PC-9 (cell line): ENCODE data around the gene ARHGEF3. TPM values are rescaled to one million over a fixed set of nuclear protein-coding genes. Genes with fewer than 3 reads are reported as not detected.

Experiments
- BruUV-seq: library from RNA; stranded (reverse); fragments of 400-500 nt; replicated peaks from 2 replicates; lab custom pipeline; 2021; lab: Mats Ljungman, UMichigan
- CTCF ChIA-PET: fragments of 300-600 bp; sonication (Branson Sonifier 250); formaldehyde crosslinking; loops from one replicate; lab custom pipeline; 2022; ENCODE audit warnings: antibody characterized with exemption; lab: Charles Lee
- POLR2A ChIA-PET: fragments of 300-600 bp; sonication (Branson Sonifier 250); formaldehyde crosslinking; loops from one replicate; lab custom pipeline; 2022; ENCODE audit warnings: antibody characterized with exemption; ENCODE audit not compliant: unreplicated experiment; lab: Charles Lee
- DNase-seq, 2 experiments: peaks; one replicate each; pipeline versions ENCODE4 v3.0.0 to v3.0.0-alpha.2; 2015 to 2022; ENCODE audit warnings: mixed read lengths in 1 of 2
- H2AFZ ChIP-seq: fragments of 200-600 bp; sonication (generic); 2 replicates; pipeline ENCODE4 v1.8.1; 2017; ENCODE audit warnings: antibody characterized with exemption
- H3F3A ChIP-seq: fragments of 200-600 bp; sonication (generic); 2 replicates; pipeline ENCODE4 v1.8.1; 2017; ENCODE audit warnings: antibody characterized with exemption, mild to moderate bottlenecking, low read depth; ENCODE audit not compliant: insufficient read depth
- H3K27ac ChIP-seq: fragments of 200-600 bp; sonication (generic); 2 replicates; pipeline ENCODE4 v1.6.1; 2016; ENCODE audit warnings: mixed run types
- H3K27me3 ChIP-seq: fragments of 200-600 bp; sonication (generic); 2 replicates; pipeline ENCODE4 v1.6.1; 2016; ENCODE audit warnings: low read depth, mixed run types; ENCODE audit not compliant: insufficient read depth
- H3K36me3 ChIP-seq: fragments of 200-600 bp; sonication (generic); 2 replicates; pipeline ENCODE4 v1.6.1; 2016; ENCODE audit warnings: low read depth, mixed run types
- H3K4me1 ChIP-seq: fragments of 200-600 bp; sonication (generic); replicated peaks from 2 replicates; pipeline ENCODE4 v1.6.1; 2016; ENCODE audit warnings: mixed run types; ENCODE audit not compliant: insufficient read depth
- H3K4me2 ChIP-seq: fragments of 200-600 bp; sonication (generic); 2 replicates; pipeline ENCODE4 v1.6.1; 2017; ENCODE audit warnings: mixed run types
- H3K4me3 ChIP-seq: fragments of 200-600 bp; sonication (generic); 2 replicates; pipeline ENCODE4 v1.6.1; 2016; ENCODE audit warnings: mixed run types
- H3K79me2 ChIP-seq: fragments of 200-600 bp; sonication (generic); 2 replicates; pipeline ENCODE4 v1.6.1; 2017; ENCODE audit warnings: low read depth, mixed run types
- H3K9me2 ChIP-seq: fragments of 200-600 bp; sonication (generic); 2 replicates; pipeline ENCODE4 v1.8.1; 2017; ENCODE audit warnings: mild to moderate bottlenecking; ENCODE audit not compliant: insufficient read depth
- H3K9me3 ChIP-seq: fragments of 200-600 bp; sonication (generic); 2 replicates; pipeline ENCODE4 v1.8.1; 2016; ENCODE audit warnings: low read depth; ENCODE audit not compliant: insufficient read depth
- H4K20me1 ChIP-seq: fragments of 200-600 bp; sonication (generic); 2 replicates; pipeline ENCODE4 v1.8.1; 2017; ENCODE audit not compliant: insufficient read depth
- EZH2 ChIP-seq: fragments of 200-600 bp; sonication (generic); IDR thresholded peaks from 2 replicates; pipeline ENCODE4 v1.8.0; 2017; ENCODE audit warnings: antibody characterized with exemption, low read depth
- intact Hi-C: fragments of 100-400 bp; cut with micrococcal nuclease; formaldehyde crosslinking; loops from one replicate; pipeline ENCODE4 v1.10.0; 2022; ENCODE audit not compliant: unreplicated experiment
- total RNA-seq: library from RNA; stranded (reverse); gene quantifications from 2 replicates; pipeline ENCODE4 v1.2.3, GENCODE V29; 2021
- TF ChIP-seq, protein P1 (sequence below): fragments of 200-600 bp; sonication (generic); conservative IDR thresholded peaks from 2 replicates; pipeline ENCODE4 v1.6.1; 2017; ENCODE audit warnings: mixed run types, antibody characterized with exemption, mild to moderate bottlenecking, moderate library complexity

ARHGEF3 gene
- total RNA-seq, 1 experiment from 2014 or later: 49.2 TPM

- no TSS peak for BruUV-seq
- Histone ChIP-seq H3K27me3 (no peaks in the 10 kb centered on the region), H2AFZ (no peak overlapping the region), H3K9me3 (no peaks in the 10 kb centered on the region), H3K36me3 (no peaks in the 10 kb centered on the region), H3K4me1 (no peaks in the 10 kb centered on the region), H3K27ac (no peak overlapping the region), H3K4me2 (no peak overlapping the region), H3F3A (no peaks in the 10 kb centered on the region), H4K20me1 (no peaks in the 10 kb centered on the region), H3K4me3 (no peak overlapping the region), H3K79me2 (no peaks in the 10 kb centered on the region), H3K9me2 (no peaks in the 10 kb centered on the region)
- no peak for DNase-seq
- ChIA-PET CTCF (no interaction called here), POLR2A (no interaction called here)
- intact Hi-C loops: no loop called here
- TF ChIP-seq EZH2: no peak
- TF ChIP-seq, protein P1, sequence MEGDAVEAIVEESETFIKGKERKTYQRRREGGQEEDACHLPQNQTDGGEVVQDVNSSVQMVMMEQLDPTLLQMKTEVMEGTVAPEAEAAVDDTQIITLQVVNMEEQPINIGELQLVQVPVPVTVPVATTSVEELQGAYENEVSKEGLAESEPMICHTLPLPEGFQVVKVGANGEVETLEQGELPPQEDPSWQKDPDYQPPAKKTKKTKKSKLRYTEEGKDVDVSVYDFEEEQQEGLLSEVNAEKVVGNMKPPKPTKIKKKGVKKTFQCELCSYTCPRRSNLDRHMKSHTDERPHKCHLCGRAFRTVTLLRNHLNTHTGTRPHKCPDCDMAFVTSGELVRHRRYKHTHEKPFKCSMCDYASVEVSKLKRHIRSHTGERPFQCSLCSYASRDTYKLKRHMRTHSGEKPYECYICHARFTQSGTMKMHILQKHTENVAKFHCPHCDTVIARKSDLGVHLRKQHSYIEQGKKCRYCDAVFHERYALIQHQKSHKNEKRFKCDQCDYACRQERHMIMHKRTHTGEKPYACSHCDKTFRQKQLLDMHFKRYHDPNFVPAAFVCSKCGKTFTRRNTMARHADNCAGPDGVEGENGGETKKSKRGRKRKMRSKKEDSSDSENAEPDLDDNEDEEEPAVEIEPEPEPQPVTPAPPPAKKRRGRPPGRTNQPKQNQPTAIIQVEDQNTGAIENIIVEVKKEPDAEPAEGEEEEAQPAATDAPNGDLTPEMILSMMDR: no peak
Measured at GRCh38 chr3:56771376-56771775, 30.4 kb downstream of the ARHGEF3 start.

GRCh38 chr3:56769116-56769707, 32.5 kb downstream of the ARHGEF3 start:
- H3K4me2 ChIP-seq: no peak overlapping the region
- no peaks in the 10 kb centered on the region for H3K27me3 ChIP-seq
- H3F3A ChIP-seq: no peaks in the 10 kb centered on the region
- intact Hi-C loops: no loop called here
- CTCF ChIA-PET: no interaction called here
- H3K79me2 ChIP-seq: no peaks in the 10 kb centered on the region
- H3K4me1 ChIP-seq: no peaks in the 10 kb centered on the region
- no TSS peak for BruUV-seq
- H3K9me3 ChIP-seq: no peaks in the 10 kb centered on the region
- no peaks in the 10 kb centered on the region for H4K20me1 ChIP-seq
- no peak for DNase-seq
- H2AFZ ChIP-seq: no peak overlapping the region
- H3K36me3 ChIP-seq: no peaks in the 10 kb centered on the region
- POLR2A ChIA-PET: no interaction called here
- no peak overlapping the region for H3K27ac ChIP-seq
- H3K9me2 ChIP-seq: no peaks in the 10 kb centered on the region
- no peak overlapping the region for H3K4me3 ChIP-seq
- TF ChIP-seq, protein P1: no peak
- TF ChIP-seq EZH2: no peak

- no peaks in the 10 kb centered on the region for H3K9me3 ChIP-seq
- H3K79me2 ChIP-seq: no peaks in the 10 kb centered on the region
- no TSS peak for BruUV-seq
- TF ChIP-seq, protein P1: no peak
- TF ChIP-seq EZH2: no peak
- intact Hi-C loops: no loop called here
- no peaks in the 10 kb centered on the region for H3K27me3 ChIP-seq
- no peaks in the 10 kb centered on the region for H3F3A ChIP-seq
- H3K4me1 ChIP-seq: no peaks in the 10 kb centered on the region
- ChIA-PET CTCF (no interaction called here), POLR2A (no interaction called here)
- H2AFZ ChIP-seq: no peak overlapping the region
- H3K9me2 ChIP-seq: no peaks in the 10 kb centered on the region
- no peak overlapping the region for H3K4me2 ChIP-seq
- H3K27ac ChIP-seq: no peak overlapping the region
- no peaks in the 10 kb centered on the region for H3K36me3 ChIP-seq
- no peak overlapping the region for H3K4me3 ChIP-seq
- DNase-seq: no peak
- no peaks in the 10 kb centered on the region for H4K20me1 ChIP-seq
Measured at GRCh38 chr3:56764904-56765547, 36.7 kb downstream of the ARHGEF3 start.
